GM18508 (cell line): ENCODE measurements around the gene NHLRC4.

ENCODE experiments used
- ATAC-seq: cut with Tn5 transposase; IDR thresholded peaks from one replicate; pipeline ENCODE4 v1.9.1; 2021; ENCODE audit warnings: moderate number of reproducible peaks; ENCODE audit not compliant: insufficient read depth, unreplicated experiment

Gene NHLRC4

GRCh38 chr16:563072-563644, 3.6 kb upstream of the NHLRC4 start:
- no peak for ATAC-seq

- no peak for ATAC-seq
Measured at GRCh38 chr16:564690-565418, 2.0 kb upstream of the NHLRC4 start.

- ATAC-seq, result no peak
Measured at GRCh38 chr16:565419-566330, 1.1 kb upstream of the NHLRC4 start.

- no peak for ATAC-seq
Measured at GRCh38 chr16:567373-568256, 810 bp downstream of the NHLRC4 start.

GRCh38 chr16:568401-569258, 1.8 kb downstream of the NHLRC4 start:
- no peak for ATAC-seq

- no peak for ATAC-seq
Measured at GRCh38 chr16:569445-570254, 2.8 kb downstream of the NHLRC4 start, which contains the start of gene PIGQ. TSS of gene PIGQ (plus strand) at chr16:569968. CDS start at chr16:574075, 4,107 bp downstream.

GRCh38 chr16:572865-573650, 6.3 kb downstream of the NHLRC4 start:
- no peak for ATAC-seq

- no peak for ATAC-seq
Measured at GRCh38 chr16:574021-574760, 7.4 kb downstream of the NHLRC4 start.

- no peak for ATAC-seq
Measured at GRCh38 chr16:575354-576196, 8.8 kb downstream of the NHLRC4 start.

GRCh38 chr16:576197-576822, 9.5 kb downstream of the NHLRC4 start:
- ATAC-seq, result no peak

GRCh38 chr16:576823-577201, 10.0 kb downstream of the NHLRC4 start:
- ATAC-seq, result no peak

GRCh38 chr16:577796-578195, 11.0 kb downstream of the NHLRC4 start:
- no peak for ATAC-seq

GRCh38 chr16:578232-578869, 11.5 kb downstream of the NHLRC4 start:
- ATAC-seq, result no peak

- ATAC-seq, result no peak
Measured at GRCh38 chr16:578870-579405, 12.1 kb downstream of the NHLRC4 start.
